GM10248 (cell line): Measurements from ENCODE around the gene AGPAT2.

Experiments
- CTCF ChIA-PET: fragments of 300-600 bp; sonication (Branson Sonifier 250); formaldehyde crosslinking; extraction: SDS; loops from one replicate; lab custom pipeline; 2021; ENCODE audit warnings: antibody characterized with exemption; lab: Yijun Ruan, JAX
- POLR2A ChIA-PET: fragments of 350-650 bp; sonication (Branson Sonifier 250); formaldehyde crosslinking; extraction: SDS; loops from one replicate; lab custom pipeline; 2020; ENCODE audit warnings: antibody characterized with exemption; lab: Yijun Ruan, JAX
- DNase-seq: peaks from one replicate; pipeline ENCODE4 v3.0.0; 2012; ENCODE audit errors: extremely low spot score
- TF ChIP-seq, protein P1 (sequence below): IDR thresholded peaks from 2 replicates; pipeline ENCODE4 v1.5.1; 2012; ENCODE audit warnings: mild to moderate bottlenecking, low read depth; ENCODE audit errors: extremely low read depth, missing control alignments, control extremely low read depth

Gene AGPAT2

GRCh38 chr9:136698635-136699246 lies 11.5 kb upstream of the AGPAT2 start:
- CTCF ChIA-PET, result interaction anchor here (1.6 to 5.3 kb wide), 3 partner anchors 9 to 43 kb away, joined by 3 to 20 read pairs (median 3); no protein-coding TSS in a partner anchor
- DNase-seq, result no peak
- POLR2A ChIA-PET, result no interaction called here
- TF ChIP-seq, protein P1, sequence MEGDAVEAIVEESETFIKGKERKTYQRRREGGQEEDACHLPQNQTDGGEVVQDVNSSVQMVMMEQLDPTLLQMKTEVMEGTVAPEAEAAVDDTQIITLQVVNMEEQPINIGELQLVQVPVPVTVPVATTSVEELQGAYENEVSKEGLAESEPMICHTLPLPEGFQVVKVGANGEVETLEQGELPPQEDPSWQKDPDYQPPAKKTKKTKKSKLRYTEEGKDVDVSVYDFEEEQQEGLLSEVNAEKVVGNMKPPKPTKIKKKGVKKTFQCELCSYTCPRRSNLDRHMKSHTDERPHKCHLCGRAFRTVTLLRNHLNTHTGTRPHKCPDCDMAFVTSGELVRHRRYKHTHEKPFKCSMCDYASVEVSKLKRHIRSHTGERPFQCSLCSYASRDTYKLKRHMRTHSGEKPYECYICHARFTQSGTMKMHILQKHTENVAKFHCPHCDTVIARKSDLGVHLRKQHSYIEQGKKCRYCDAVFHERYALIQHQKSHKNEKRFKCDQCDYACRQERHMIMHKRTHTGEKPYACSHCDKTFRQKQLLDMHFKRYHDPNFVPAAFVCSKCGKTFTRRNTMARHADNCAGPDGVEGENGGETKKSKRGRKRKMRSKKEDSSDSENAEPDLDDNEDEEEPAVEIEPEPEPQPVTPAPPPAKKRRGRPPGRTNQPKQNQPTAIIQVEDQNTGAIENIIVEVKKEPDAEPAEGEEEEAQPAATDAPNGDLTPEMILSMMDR, result no peak

- CTCF ChIA-PET, result interaction anchor here (1.1 to 5.3 kb wide), 10 partner anchors 10 to 212 kb away, joined by 3 to 20 read pairs (median 3); partner anchors contain the start of gene AGPAT2
- POLR2A ChIA-PET, result no interaction called here
- no peak for DNase-seq
- TF ChIP-seq, protein P1, result no peak
Observed at GRCh38 chr9:136697821-136698526, 10.7 kb upstream of the AGPAT2 start.

- DNase-seq, result no peak
- CTCF ChIA-PET, result interaction anchor here (1.1 to 5.3 kb wide), 10 partner anchors 10 to 212 kb away, joined by 3 to 20 read pairs (median 3); partner anchors contain the start of gene AGPAT2
- POLR2A ChIA-PET, result no interaction called here
- TF ChIP-seq, protein P1, result no peak
Observed at GRCh38 chr9:136697146-136697820, 10.0 kb upstream of the AGPAT2 start.

DNA sequence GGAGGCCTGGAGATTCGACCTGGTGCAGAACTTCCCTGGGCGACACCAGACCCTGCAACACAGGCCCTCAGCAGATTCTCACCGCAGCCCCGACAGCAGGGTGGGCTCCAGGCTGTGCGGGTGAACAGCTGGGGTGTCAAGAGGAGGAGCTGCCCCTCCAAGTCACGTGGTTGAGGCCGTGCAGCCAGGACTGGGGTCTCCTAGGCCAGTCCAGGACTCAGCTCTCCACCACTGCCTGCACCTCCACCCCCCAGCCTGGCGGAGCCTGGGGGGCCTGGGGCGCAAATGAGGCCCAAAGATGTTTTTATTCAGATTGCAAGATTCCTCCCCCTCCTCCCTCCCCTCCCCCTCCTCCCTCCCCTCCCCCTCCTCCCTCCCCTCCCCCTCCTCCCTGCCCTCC lies 9.2 kb upstream of the AGPAT2 start:
- ChIA-PET POLR2A (no interaction called here), CTCF (interaction anchor here (1.2 to 5.3 kb wide), 5 partner anchors 11 to 31 kb away, joined by 3 to 20 read pairs (median 4); no protein-coding TSS in a partner anchor)
- DNase-seq, result no peak
- TF ChIP-seq, protein P1, result no peak

- ChIA-PET POLR2A (no interaction called here), CTCF (interaction anchor here (1.3 to 5.3 kb wide), 3 partner anchors 19 to 210 kb away, joined by 3 to 20 read pairs (median 3); no protein-coding TSS in a partner anchor)
- TF ChIP-seq, protein P1, result no peak
- DNase-seq, result no peak
Observed at GRCh38 chr9:136695955-136696354, 8.7 kb upstream of the AGPAT2 start.

GRCh38 chr9:136695435-136695895 lies 8.2 kb upstream of the AGPAT2 start:
- ChIA-PET CTCF (interaction anchor here (1.1 to 5.3 kb wide), 4 partner anchors 13 to 210 kb away, joined by 3 to 20 read pairs (median 3); no protein-coding TSS in a partner anchor), POLR2A (no interaction called here)
- TF ChIP-seq, protein P1, result no peak
- no peak for DNase-seq
